ENCODE results near the gene JADE1. TPM values are rescaled to one million over a fixed set of nuclear protein-coding genes. Genes with fewer than 3 reads are reported as not detected.

Gene JADE1
- total and polyA plus RNA-seq, 9 of the 15 experiments (the other 6 are each of a cell fraction or from before 2014, with no cell fraction given): 8.3 to 37.9 (median 24.4) TPM

DNA sequence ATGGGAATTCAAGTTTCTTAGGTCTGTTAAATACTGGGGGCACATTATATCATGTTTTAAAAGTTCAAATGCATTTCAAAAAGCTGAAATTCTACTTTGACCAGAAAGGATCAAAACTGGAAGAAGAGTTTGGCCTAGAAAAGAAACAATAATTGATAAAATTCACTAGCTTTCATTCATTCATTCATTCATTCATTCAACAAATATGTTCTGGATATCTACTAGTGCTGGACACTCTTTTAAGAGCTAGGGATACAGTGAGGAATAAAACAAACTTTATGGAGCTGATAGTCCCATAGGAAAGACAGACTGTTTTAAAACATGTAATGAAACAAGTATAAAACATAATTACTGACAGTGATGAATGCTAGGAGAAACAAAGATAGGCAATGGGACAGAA is 106.0 kb downstream of the JADE1 start:
- H3K36me3 ChIP-seq (ENCODE audit: control insufficient read depth, insufficient read depth, low read length): no peaks in the 10 kb centered on the region
- ATAC-seq: no peak
- no TSS peak for BruUV-seq (replicated peaks)
- H4K20me1 ChIP-seq (replicated peaks; ENCODE audit: control insufficient read depth, insufficient read depth, low read length): no peaks in the 10 kb centered on the region
- in situ Hi-C loops (cut with MboI): no loop called here
- H3K9me1 ChIP-seq (ENCODE audit: control insufficient read depth, insufficient read depth, low read length): no peaks in the 10 kb centered on the region
- H3K4me1 ChIP-seq (replicated peaks in 1 of 2; ENCODE audit: control insufficient read depth in 2 of 2, insufficient read depth in 2 of 2, low read length in 2 of 2): no peaks in the 10 kb centered on the region
- no peaks in the 10 kb centered on the region for H3K9me3 ChIP-seq (replicated peaks; ENCODE audit: control insufficient read depth, insufficient read depth, low read depth, low read length)
- FAIRE-seq: no peak
- ChIA-PET CTCF (ENCODE audit: low intra/inter-chr PET ratio) (no interaction called here), POLR2A (no interaction called here)
- no peak overlapping the region for H2AFZ ChIP-seq (ENCODE audit: low read depth, low read length)
- no peak overlapping the region for H3K9ac ChIP-seq (ENCODE audit: insufficient read depth in 1 of 2, low read depth in 2 of 2, low read length in 2 of 2)
- no peaks in the 10 kb centered on the region for H3K79me2 ChIP-seq (ENCODE audit: control insufficient read depth, insufficient read depth, low read length)
- DNase-seq (ENCODE audit: extremely low read depth in 1 of 4, low spot score in 3 of 4): no peak
- TF ChIP-seq, protein P1, sequence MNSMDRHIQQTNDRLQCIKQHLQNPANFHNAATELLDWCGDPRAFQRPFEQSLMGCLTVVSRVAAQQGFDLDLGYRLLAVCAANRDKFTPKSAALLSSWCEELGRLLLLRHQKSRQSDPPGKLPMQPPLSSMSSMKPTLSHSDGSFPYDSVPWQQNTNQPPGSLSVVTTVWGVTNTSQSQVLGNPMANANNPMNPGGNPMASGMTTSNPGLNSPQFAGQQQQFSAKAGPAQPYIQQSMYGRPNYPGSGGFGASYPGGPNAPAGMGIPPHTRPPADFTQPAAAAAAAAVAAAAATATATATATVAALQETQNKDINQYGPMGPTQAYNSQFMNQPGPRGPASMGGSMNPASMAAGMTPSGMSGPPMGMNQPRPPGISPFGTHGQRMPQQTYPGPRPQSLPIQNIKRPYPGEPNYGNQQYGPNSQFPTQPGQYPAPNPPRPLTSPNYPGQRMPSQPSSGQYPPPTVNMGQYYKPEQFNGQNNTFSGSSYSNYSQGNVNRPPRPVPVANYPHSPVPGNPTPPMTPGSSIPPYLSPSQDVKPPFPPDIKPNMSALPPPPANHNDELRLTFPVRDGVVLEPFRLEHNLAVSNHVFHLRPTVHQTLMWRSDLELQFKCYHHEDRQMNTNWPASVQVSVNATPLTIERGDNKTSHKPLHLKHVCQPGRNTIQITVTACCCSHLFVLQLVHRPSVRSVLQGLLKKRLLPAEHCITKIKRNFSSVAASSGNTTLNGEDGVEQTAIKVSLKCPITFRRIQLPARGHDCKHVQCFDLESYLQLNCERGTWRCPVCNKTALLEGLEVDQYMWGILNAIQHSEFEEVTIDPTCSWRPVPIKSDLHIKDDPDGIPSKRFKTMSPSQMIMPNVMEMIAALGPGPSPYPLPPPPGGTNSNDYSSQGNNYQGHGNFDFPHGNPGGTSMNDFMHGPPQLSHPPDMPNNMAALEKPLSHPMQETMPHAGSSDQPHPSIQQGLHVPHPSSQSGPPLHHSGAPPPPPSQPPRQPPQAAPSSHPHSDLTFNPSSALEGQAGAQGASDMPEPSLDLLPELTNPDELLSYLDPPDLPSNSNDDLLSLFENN (IDR thresholded peaks at IDR 0.05; ENCODE audit: low read depth in 2 of 2, low read length in 2 of 2): no peak
- TF ChIP-seq SOX6 (IDR thresholded peaks at IDR 0.05): no peak
- TF ChIP-seq ADNP (tag; IDR thresholded peaks at IDR 0.05): no peak
- TF ChIP-seq NR3C1 (CRISPR knock-in tag; IDR thresholded peaks at IDR 0.05): no peak
- no peak for TF ChIP-seq ZNF766 (CRISPR knock-in tag; conservative IDR thresholded peaks at IDR 0.05)
- TF ChIP-seq, protein P2, sequence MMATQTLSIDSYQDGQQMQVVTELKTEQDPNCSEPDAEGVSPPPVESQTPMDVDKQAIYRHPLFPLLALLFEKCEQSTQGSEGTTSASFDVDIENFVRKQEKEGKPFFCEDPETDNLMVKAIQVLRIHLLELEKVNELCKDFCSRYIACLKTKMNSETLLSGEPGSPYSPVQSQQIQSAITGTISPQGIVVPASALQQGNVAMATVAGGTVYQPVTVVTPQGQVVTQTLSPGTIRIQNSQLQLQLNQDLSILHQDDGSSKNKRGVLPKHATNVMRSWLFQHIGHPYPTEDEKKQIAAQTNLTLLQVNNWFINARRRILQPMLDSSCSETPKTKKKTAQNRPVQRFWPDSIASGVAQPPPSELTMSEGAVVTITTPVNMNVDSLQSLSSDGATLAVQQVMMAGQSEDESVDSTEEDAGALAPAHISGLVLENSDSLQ (IDR thresholded peaks at IDR 0.05): no peak
- TF ChIP-seq ATF7 (IDR thresholded peaks at IDR 0.05): no peak
- no peak for TF ChIP-seq ZNF583 (CRISPR knock-in tag; IDR thresholded peaks at IDR 0.05)
- TF ChIP-seq KHSRP (IDR thresholded peaks at IDR 0.05): no peak
- no peaks in the 10 kb centered on the region for H3K27me3 ChIP-seq (ENCODE audit: control insufficient read depth in 2 of 2, insufficient read depth in 2 of 2, low read length in 2 of 2)
- H3K4me2 ChIP-seq (ENCODE audit: insufficient read depth, low read length): no peak overlapping the region
- no peak overlapping the region for H3K4me3 ChIP-seq
- intact Hi-C loops (cut with micrococcal nuclease): no loop called here
- H3K27ac ChIP-seq (ENCODE audit: extremely low read depth, low read depth, low read length): no peak overlapping the region

Data from K562 (cell line).